Daoy (cell line): ENCODE data around the gene POLR1C. TPM values are rescaled to one million over a fixed set of nuclear protein-coding genes. Genes with fewer than 3 reads are reported as not detected.
"Not testable (repeated sequence)": the region's sequence is repeated elsewhere in the genome, so short reads cannot be mapped to it uniquely, and the experiment has no call there.

ENCODE experiments used
- DNase-seq: peaks from one replicate; pipeline ENCODE4 v3.0.0-alpha.2; 2015; ENCODE audit warnings: low read depth
- total RNA-seq: library from RNA; depleted of rRNA; stranded (reverse); fragments of >200 nt; shearing (Covaris generic); gene quantifications from 2 replicates; pipeline ENCODE4 v1.2.3, GENCODE V29; 2014

POLR1C gene
- total RNA-seq, 1 experiment from 2014 or later: 72.6 TPM

DNA sequence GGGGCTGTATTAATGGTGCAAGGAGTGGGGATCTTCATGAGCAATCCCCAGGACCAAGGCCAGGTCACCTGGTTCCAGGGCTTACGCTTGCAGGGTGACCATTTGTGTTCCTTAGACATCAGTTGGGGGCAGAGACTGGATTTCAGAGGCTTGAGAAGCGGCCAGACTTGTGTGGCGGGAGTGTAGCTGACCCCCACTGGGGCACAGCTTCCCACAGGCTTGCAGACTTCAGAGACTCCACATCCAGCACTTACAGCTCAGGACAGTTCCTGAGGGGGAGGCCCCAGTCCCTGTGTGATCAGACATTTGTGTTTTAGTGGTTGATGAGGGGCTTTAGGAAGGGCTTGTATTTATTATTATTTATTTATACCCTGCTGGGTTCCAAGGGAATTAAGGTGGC lies 24.2 kb upstream of the POLR1C start:
- DNase-seq: no peak

DNA sequence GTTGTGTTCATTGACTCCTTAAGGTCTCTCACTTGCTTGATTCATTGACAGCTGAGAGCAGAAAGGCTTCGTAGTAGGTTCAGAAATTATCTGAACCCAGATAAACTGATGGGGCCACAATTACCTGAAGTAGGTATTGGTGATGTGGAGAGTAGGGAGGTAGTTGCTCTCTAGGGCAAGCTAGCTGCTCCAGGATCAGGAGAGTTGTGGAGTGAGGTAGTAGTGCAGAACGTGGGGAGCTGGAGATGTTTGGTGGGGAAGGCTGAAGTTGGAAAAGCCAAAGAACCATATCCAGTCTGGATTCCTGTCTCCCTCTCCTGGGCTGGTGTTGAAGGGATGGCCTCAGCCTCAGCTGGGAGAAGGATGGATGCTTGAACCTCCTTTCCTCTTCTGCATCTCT lies 23.7 kb upstream of the POLR1C start:
- DNase-seq: no peak

DNA sequence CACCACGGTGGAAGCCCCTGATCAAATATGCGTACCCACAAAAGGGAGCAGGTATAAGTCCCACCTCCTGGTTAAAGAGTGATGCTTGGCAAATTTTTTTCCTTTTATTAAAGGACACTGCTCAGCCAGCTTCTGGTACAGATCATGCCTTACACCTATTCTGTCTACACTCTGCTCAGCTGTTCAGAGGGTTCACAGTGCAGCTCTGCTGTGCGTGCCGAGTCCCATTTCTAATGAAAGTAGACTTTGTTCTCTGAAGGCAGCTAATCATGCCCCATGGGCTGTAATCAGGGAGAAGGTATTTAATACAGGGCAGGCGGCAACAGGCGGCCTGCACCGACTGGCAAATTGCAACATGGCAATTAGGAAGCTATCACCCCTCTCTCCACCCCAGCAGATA lies 23.1 kb upstream of the POLR1C start:
- no peak for DNase-seq

DNA sequence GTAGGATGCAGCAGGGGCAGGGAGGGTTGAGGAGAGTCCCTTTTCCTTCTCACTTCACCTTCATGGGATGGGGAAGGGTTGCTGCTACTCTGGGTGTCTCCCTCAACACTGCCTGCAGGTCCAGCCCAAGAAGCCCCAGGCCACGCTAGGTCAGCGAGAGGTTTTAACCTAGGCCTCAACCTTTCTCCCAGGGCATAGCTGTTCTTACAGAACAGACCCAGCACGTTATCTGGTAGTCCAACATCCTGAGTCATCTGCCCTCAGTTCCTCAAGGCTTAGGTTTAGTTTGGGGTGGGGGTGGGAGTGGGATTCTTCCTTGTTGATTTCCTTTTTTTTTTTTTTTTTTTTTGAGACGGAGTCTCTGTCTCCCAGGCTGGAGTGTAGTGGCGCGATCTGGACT lies 22.6 kb upstream of the POLR1C start:
- no peak for DNase-seq

DNA sequence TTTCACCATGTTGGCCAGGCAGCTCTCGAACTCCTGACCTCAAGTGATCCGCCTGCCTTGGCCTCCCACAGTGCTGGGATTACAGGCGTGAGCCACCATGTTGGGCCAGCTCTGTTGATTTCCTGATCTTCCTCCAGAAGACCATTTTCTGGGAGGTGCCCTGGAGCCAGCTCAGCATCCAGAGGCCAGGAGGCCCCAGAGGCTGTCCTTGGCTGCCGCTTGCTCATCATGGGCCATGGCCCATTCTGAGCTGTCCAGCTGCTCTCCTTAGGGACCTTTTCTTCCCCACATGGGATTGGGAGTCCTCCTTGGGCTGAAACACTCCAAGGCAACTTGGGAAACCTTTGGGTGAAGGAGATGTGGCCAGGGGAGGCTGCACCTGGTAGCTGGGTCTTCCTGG lies 22.1 kb upstream of the POLR1C start:
- DNase-seq: no peak

DNA sequence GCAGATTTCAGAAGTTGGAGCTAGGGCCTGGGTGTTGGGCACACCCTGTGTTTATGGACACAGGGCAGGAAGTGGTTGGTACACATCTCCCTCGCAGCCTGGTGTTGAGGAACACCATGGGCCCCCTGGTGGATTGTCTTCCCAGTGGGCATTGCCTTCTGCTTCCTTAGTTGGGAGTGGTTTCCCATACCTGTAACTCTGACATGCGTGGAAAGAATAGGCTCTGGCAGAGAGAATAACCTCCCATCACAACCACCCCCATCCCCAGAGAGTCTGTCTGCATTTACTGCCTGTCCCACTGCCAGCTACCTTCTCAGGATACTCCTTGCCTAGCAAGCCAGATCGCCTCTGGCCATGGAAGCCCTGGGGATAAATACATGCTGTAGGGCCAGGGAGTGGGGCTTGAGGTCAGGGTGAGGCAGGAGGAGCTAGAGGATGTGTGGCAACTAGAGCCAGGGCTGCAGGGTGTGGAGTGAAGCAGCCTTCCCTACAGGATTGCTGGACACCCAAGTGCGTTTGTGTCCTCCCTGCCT lies 21.4 kb upstream of the POLR1C start:
- DNase-seq: no peak

DNA sequence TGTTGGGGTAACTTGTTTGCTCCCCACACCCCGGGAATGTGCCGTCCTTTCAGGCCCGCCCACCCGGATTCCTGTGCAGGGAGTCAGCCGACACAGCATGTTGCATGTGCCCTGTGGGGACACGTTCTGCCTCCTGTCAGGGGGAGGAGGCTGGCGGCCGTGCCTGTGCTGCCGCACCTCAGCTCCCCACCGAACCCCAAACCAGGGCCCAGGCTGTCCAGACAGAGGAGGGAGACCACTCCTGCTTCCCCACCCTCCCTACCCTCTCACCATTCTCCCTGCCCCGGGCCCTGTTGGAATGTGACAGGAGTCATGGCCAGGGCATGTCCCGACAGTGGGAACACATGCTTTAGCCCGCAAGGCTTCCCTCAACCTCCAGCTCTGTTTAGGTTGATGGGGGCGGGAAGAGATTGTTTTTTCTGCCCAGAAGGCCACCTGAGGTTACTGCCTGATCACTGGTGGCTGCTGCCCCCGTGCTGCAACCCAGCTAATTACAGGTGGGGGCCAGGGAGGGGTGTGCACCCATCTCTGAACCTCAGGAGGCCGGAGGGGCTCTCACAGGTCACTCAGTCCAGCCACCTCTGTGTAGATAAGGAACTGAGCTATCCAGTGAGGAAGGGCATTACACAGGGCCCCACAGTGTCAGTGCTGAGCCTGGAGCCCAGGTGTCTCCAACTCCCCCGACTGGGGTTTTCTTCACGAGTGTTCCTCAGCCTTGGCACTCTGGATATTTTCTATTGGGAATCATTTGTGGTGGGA lies 20.3 kb upstream of the POLR1C start:
- peak; percentile 72 for DNase-seq

DNA sequence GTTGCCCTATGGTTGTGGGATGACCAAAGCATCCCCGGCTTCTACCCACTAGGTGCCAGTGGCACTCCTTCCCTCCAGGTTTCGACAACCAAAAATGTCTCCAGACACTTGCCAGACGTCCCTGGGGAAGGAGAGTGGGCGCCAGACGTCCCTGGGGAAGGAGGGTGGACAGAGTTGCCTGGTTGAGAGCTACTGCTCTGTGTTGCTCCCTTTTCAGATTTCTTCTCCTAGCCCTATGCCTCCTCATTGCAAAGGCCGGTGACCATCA lies 19.8 kb upstream of the POLR1C start:
- DNase-seq: no peak

DNA sequence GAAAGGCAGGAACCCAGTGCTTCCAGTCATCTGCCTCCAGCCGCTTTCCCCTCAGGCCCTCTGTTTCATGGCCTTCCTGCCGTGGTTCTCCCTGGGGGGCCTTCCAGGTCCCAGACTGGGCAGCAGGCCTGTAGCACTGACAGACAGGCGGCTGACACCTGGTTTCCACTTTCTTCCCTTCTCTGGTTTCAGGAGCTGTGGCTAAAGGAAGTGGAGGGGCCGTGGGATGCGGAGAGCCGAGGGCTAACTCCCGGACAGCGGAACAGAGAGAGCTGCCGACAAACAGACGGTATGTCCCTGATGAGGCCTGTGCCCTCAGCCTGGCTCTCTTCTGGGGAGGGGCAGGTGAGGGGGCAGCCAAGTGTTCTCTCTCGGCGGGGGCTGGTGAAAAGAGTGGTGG lies 19.2 kb upstream of the POLR1C start:
- no peak for DNase-seq

DNA sequence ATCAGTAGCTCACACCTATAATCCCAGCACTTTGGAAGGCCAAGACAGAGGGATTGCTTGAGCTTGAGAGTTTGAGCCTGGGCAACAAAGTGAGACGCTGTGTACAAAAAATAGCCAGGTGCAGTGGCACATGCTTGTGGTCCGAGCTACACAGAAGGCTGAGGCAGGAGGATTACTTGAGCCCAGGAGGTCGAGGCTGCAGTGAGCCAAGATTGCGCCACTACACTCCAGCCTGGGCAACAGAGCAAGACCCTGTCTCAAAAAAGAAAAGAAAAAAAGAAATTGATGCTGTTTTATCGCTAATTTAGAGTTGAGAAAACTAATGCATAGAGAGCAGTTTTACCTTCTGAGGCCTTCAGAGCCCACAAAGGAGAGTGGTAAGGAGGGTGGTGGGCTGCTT lies 18.6 kb upstream of the POLR1C start:
- not testable (repeated sequence) for DNase-seq

DNA sequence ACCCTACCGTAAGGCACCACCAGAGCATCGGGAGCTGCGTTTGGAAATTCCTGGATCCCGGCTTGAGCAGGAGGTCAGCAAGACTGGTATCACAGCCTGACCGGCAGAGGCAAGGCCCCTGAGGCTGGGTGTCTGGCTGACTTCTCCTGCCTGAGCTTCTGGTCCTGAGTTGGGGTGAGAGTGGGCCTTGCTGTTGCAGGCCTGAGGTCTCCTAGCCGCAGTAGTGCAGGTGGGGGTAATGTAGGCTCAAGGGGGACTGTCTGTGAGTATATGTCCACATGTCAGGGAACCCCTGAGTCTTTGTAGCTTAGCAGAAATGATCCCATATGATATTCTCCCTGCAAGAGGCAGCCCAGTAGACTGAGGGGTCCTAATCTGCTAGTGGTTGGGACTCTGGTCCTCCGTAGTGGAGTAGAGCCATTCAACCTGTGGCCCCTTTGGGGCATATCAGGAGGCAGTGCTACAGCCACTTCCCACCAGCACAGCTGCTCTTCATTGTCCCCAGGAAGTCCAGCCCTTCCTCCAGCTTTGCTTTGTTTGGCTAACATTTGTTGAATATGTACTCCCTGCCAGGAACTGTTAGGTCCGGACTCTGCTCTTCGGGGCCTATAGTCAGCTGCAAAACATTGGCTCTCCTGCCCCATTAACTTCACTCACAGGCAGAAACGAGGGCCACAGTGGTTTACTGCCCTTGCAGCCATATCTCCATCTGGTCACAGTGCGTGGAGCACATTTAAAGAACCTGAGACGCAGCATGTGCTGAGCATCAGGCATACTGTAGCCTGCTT lies 17.7 kb upstream of the POLR1C start:
- no peak for DNase-seq

DNA sequence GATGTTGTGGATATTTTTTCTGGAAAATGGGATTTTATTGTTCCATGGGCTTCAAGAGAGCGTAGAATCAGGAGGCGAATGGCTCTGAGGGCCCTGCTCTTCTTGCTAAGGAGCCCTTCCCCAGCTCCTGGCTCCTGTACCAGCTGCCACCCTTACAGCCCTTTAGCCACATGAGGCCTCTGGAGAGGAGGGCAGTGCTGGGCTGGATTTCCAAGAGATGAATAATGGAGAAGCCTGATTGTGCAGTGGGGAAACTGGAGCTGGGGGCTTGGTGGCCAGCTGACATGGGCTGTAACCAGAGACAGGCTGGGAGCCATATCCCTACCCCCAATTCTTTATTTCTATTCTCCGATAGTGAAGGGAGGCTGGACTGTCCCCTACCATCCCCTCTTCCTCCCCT lies 16.0 kb upstream of the POLR1C start:
- DNase-seq: no peak

DNA sequence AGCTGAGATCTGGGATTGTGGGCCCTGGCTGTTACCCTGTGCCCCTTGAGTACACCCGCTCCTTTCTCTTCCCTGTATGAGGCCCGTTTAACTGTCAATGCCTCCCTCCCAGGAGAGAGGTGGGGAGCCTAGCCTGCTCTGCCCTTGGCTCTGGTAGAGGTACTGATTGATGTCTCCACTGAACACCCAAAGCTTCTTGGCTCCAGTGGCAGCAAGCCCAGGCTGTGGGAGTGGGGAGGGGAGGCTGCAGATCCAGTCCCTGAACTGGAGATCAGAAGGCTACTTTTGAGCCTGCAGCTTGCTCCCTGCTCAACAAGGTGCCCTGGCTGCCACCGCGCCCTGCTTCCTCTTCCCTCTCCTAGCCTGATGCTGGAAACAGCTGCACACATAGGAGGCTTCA lies 14.2 kb upstream of the POLR1C start:
- no peak for DNase-seq

DNA sequence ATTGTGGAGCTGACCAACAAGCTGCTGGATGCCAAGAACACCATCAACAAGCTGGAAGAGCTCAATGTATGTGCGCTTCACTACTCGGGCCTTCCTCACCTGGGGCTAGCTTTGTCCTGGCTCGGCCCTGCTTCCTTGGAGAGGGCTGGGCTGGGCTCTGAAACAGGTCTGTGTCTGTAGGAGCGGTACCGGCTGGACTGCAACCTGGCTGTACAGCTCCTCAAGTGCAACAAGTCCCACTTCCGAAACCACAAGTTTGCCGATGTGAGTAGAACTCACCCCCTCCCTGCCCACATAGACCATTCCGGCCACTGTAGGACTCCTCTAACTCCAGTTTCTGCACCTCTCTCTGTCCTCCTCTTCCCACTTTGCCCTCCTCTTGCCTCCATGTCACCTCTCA lies 13.4 kb upstream of the POLR1C start:
- no peak for DNase-seq

DNA sequence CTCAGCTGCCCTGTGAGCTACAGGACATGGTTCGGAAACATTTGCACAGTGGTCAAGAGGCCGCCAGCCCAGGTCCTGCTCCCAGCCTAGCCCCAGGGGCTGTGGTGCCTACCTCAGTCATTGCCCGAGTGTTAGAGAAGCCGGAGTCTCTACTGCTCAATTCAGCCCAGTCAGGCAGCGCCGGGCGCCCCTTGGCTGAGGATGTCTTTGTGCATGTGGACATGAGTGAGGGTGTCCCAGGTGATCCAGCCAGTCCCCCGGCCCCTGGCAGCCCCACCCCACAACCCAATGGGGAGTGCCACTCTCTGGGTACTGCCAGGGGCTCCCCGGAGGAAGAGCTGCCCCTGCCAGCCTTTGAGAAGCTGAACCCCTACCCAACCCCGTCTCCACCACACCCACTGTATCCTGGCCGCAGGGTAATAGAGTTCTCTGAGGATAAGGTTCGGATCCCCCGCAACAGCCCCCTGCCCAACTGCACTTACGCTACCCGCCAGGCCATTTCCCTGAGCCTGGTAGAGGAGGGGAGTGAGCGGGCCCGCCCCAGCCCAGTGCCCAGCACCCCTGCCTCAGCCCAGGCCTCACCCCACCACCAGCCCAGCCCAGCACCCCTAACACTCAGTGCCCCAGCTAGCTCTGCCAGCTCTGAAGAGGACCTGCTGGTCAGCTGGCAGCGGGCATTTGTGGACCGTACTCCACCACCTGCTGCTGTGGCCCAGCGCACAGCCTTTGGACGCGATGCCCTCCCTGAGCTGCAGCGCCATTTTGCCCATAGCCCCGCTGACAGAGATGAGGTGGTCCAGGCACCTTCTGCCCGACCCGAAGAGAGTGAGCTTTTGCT lies 11.9 kb upstream of the POLR1C start:
- no peak for DNase-seq

DNA sequence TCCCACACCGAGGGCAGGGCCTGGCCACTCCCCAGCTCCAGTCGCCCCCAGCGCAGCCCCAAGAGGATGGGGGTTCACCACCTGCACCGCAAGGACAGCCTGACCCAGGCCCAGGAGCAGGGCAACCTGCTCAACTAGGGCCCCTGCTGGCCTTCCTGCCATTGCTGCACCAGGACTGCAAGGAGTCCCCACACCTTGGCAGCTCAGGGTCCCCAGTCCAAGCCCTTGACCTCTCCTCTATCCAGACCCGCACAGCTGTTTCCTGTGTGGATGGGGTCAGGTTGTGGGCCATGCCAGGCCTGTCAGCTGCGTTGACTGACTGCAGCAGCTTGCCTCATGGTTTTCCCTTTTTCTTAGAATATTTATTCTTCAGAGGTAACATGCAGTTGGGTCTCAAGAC lies 11.2 kb upstream of the POLR1C start:
- no peak for DNase-seq

DNA sequence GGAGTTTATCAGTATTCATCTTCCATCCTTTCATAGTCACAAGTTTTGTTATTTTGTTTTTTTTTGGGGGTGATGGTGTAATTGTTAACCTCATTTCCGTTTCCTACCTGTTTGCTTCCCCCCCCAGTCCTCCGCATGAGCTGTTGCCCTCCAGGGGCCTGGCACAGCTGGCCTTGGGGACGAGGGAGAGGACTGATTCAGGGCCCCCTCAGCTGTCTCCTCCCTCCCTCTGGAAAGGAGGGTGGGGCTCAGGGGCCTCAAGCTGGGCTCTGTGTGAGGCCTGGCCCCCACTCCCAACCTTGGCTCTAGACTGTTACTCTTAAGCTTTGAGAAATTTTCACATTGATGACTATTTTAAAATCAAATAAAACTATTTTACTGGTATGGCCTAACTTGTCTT lies 10.7 kb upstream of the POLR1C start:
- DNase-seq: no peak

DNA sequence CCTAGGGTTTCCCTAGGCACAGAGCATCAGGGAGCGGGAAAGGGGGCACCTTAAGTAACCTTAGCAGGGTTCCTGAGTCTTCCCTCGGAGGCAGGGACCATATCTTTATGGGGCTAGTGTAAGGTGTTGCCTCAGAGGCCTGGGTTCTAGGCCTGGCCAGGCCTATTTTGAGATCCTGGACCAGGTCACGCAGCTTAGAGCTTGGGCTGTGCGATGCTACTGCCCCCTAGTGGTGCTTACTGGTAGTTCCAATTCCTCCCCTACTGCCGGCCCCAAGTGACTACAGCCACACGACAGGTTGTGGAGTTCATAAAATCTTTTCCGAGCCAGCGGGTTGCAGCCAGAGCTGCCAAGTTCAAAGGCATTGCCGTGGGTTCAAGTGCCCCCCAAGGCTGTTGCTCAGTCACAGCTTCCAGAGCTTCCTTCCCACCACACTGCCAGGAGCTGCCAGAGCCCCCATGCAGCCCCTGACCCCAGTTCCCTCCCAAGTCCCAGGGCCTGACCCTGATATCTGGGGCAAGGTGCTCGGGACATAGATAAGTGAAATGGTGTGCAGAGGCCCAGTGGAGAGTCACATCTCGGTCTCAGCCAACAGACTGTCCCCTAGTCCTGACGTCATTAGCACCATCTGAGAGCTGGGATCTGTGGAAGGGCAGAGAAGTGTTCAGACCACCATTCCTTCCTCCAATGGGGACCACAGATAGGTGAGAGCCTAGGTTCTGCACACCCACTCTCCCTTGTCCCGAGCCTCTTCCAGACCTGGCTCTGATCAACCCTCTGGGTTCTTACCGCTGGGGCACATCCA lies 10.0 kb upstream of the POLR1C start:
- peak; percentile 85 for DNase-seq

DNA sequence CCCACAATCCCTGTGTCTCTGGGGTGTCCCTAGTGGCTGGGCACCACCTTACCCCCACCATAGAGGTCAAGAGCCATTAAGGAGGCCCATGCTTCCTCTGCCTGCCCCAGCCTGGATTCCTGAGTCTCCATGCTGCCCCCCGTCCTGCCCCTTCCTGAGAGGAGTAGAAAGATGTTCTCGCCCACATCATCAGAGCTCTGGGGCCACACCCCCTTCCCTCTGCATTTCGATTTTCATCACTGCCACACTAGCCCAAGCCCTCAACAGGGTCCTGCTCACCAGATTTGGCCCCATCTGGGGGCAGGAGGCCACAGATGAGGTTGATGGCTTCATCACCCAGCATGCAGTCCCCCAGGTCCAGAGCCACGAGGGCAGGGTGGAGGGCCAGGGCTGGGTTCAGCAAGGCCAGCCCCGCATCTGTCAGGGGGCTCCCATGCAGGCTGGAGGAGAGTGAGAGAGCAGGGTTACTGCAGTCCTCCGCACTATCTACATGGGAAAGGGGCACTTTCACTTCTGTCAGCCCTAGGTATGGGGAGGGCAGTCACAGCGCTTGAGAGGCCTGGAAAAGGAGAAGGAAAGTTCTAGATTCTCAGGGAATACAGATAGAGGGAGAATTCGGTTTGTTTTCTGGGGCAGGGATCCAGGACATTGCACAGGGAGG lies 8.3 kb upstream of the POLR1C start:
- DNase-seq: no peak

DNA sequence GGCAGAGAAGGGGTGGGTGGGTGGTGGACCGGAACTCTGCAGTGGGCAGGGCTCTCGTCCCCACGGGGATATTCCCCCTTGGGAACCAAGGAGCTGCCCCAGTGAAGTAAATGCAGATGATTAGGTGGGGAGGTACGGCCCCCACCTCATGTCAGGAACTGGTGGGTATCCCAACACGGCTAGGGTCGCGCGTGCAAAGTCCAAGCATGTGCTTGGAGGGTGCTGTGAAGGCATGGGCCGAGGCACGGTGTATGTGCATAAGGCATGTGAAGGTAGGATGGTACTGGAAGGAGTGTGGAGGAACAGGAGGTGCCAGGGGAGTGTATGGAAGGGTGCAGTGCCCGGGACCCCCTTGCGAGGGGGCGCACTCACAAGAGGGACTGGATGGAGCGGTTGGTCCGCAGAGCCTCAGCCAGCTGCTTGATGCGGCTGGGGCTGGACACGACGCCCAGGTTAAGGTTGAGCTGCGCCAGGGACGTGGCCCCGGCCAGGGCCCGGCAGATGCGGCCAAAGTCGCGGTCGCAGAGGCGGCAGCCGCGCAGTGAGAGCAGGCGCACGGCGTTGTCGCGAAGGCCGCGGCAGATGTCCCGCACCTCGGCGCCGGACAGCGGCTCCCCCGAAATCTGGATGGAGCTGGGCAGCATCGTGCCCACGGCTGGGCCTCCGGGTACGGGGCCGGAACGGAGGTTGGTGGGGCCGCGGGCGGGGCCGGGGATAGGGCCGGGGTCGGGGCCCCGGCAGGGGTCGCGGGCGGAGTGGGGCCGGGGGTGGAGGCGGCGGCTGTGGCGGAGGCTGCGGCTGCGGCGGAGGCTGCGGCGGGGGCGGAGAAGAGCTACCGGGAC lies 7.5 kb upstream of the POLR1C start:
- DNase-seq: no peak
